Measurements from ENCODE around the gene RNFT2. TPM values are rescaled to one million over a fixed set of nuclear protein-coding genes. Genes with fewer than 3 reads are reported as not detected.
A peak's percentile ranks its signal among the peaks of the same experiment; 100 is the strongest.

The RNFT2 gene, protein sequence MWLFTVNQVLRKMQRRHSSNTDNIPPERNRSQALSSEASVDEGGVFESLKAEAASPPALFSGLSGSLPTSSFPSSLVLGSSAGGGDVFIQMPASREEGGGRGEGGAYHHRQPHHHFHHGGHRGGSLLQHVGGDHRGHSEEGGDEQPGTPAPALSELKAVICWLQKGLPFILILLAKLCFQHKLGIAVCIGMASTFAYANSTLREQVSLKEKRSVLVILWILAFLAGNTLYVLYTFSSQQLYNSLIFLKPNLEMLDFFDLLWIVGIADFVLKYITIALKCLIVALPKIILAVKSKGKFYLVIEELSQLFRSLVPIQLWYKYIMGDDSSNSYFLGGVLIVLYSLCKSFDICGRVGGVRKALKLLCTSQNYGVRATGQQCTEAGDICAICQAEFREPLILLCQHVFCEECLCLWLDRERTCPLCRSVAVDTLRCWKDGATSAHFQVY
- total RNA-seq, result 6.6 TPM

DNA sequence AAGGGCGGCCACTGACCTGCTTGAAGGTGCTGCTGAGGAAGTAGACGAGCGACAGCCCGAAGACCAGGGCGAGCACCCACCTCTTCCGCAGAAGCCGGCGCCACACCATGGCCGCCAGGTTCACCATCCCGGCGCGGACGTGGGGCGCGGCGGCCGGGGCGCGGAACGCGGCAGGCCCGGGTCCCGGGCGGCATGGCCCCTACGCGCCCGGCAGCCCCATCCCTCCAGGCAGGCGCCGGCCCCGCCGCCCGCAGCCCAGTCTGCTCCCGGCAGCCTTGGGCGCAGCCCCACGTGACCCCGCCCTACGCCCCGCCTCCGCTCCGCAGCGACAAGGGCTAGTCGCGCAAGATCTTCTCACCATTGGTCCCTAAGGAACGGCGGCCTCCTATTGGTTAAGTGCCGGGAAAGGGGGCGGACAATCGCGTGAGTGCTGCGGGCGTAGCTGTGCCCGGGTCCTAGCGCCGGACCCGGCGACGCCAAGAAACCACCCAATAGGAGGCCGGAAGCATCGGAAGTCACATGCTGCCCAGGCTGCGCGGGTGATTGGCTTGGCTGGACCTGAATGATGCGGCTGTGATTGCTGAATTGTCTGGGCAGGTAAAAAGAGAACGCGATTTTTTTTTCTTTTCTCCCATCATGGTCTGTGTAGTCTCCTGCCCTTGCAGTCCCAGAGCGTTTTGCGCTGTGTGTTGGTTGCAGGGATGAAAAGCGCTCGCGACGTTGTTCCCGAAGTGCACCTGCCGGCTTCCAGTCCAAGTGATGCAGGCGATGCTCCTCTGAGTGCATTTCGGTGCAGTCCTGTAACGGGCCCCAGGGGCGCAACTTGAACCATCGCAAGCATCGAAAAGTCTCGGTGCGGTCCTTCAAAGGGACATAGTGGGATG lies at the start of gene RNFT2, which contains the start of gene SPRING1:
RNFT2 (plus strand) TSS at position 542 of the 884 bp plus-strand sequence. CDS start 2,183 bp downstream, outside the sequence.
SPRING1 (minus strand) TSS at position 296 of the 884 bp plus-strand sequence; CDS start at position 127, 169 bp downstream.
- ATAC-seq, result peak; percentile 100
- DNase-seq (ENCODE audit: low spot score), result peak; percentile 100
- intact Hi-C loops (cut with DNase I), result no loop called here

DNA sequence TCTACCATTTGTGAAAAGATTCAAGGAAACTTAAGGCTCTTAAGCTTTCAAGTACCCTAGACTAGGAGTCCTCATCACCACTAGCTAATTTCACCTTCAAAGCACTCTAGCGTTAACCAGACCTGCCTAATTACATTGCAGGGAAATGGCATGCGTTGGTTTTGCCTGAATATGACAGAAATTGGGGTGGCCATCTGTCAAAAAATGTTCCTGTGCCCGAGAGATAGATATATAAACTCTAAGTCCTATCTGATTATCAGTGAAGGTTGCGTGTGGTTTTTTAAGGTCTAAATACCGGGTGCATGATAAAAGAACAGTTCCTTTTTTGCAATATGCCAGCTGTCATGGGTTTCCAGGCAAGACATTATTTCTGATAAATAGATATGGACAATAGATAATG lies 48.6 kb upstream of the RNFT2 start:
- ATAC-seq (no peak), DNase-seq (ENCODE audit: low spot score) (no peak)
- intact Hi-C loops (cut with DNase I), result no loop called here

DNA sequence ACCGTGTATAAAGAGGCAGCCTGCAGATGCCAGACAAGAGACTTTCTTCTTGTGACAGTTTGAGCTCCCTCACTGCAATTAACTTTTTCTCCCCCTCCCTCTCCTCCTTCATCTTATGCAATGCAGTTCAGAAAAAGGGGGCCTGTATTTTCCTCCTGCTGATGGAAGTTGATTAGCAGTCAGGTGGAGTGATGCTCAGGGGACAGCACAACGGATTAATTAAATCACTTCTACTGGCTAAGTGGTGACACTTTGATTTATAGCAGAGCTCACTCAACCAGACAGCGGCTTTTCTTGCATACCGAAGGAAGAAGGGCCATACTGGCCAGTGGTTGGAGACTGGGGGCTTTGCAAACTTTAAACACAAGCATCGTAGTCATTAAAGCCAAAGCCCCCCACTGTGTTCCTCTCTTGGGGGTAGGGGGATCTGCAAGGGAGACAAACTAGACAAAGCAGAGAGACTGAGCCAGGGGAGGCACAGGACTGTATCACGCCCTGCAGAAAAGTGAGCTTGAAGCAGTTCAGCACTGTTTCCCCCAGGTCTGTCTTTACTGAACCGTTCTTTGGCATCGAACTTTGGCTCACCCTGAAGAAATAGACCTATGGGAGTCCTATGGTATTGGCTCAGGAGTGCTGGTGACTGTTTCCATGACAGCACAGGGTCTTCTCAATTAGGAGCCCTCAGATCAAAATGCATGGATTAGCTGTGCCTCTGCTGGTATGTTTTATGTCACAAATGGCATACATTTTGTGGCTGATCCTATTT lies 48.0 kb upstream of the RNFT2 start:
- intact Hi-C loops (cut with DNase I), result no loop called here
- no peak for ATAC-seq
- DNase-seq (ENCODE audit: low spot score), result no peak

DNA sequence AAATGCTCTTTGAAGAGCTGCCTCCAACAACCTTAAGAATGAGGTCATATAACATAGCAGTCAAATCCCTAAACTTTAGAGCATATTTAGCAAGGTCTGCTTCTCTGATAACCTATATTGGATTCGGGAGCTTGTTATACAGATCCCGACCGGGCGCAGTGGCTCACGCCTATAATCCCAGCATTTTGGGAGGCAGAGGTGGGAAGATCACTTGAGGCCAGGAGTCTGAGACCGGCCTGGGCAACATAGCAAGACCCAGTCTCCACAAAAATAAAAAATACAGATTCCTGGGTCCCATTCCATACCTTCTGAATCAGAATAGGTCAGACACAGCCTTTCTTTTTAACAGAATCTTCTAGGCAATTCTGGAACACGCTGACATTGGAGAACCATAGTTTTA lies 46.9 kb upstream of the RNFT2 start:
- ATAC-seq (no peak), DNase-seq (ENCODE audit: low spot score) (no peak)
- intact Hi-C loops (cut with DNase I), result no loop called here

- ATAC-seq (no peak), DNase-seq (ENCODE audit: low spot score) (no peak)
- intact Hi-C loops (cut with DNase I), result no loop called here
Observed at GRCh38 chr12:116691636-116692035, 46.5 kb upstream of the RNFT2 start.

- DNase-seq (ENCODE audit: low spot score) (no peak), ATAC-seq (no peak)
- intact Hi-C loops (cut with DNase I), result no loop called here
Observed at GRCh38 chr12:116692605-116693004, 45.5 kb upstream of the RNFT2 start.

DNA sequence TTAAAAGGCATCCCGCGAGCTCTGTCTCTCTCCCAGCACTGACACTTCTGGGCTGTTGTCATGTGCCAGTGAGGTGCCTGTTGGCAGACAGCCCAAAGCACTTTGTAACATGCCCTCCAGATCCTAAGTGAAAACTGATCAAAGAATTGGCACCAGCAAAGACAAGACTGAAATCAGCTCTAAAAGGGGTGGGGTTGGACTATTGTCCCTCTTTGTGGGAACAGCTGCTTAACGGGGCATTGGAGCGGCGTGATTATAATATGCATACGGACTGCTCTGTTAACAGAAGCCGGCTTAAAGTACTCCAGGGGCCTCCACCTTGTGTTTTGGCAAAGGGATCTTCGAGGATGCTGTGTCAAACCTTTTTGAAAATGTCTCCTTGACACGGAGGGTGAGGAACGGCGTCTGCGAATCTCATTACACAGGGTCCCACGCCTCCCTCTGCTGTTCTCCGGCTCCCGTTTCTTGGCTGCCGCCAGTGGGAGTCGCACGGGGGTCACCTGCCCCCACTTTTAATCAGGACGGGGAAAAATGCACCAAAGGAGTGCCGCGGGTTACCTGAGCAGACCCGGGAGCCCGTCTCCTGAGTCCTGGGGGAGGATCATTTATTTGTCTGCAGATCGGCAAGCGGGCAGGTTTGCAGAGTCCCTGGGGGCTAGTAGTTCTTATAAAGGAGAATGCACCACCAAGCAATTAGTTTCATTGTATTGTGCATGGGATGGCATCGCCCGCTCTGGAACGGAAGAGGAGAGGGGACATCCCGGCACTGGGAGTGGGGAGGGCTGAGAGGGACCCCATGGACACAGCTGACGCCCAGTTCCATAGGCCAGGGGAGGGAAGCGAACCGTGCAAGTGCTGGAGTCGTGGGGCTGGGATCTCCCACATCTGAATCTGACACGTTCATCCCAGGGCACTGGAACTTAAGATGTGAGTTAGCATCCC lies 44.6 kb upstream of the RNFT2 start:
- no peak for DNase-seq (ENCODE audit: low spot score)
- ATAC-seq, result peak; percentile 11
- intact Hi-C loops (cut with DNase I), result no loop called here

- ATAC-seq, result no peak
- DNase-seq (ENCODE audit: low spot score), result no peak
- intact Hi-C loops (cut with DNase I), result no loop called here
Observed at GRCh38 chr12:116694653-116695463, 43.3 kb upstream of the RNFT2 start.

DNA sequence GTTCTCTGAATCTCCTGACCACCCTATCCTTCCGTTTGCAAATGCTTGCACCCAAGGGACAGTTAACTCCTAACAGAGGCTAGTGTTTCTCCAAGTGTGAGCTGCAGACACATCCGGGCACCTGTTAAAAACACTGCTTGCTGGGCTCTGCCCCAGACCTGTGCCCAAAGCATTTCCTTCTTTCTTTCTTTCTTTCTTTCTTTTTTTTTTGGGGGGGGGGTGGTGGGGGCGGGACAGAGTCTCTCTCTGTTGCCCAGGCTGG lies 42.7 kb upstream of the RNFT2 start:
- DNase-seq (ENCODE audit: low spot score) (no peak), ATAC-seq (no peak)
- intact Hi-C loops (cut with DNase I), result no loop called here

DNA sequence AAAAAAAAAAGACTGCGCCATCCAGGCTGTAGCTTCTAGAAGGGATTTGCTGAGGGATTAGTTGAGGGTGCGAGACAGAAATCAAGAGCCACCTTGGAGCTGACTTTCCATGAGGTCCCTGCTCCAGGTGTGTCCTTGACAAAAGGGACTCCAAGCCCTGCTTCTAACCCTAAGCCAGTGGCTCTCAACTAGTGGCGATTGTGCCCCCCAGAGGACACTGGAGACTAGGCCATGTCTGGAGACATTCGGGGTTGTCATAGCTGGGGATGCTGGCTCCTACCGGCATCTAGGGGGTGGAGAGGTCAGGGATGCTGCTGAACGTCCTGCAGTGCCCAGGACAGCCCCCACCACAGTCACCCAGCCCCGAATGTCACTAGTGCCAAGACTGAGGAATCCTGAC lies 40.8 kb upstream of the RNFT2 start:
- DNase-seq (ENCODE audit: low spot score) (no peak), ATAC-seq (peak; percentile 47)
- intact Hi-C loops (cut with DNase I), result no loop called here

GRCh38 chr12:116697716-116698115 lies 40.4 kb upstream of the RNFT2 start:
- no peak for ATAC-seq
- DNase-seq (ENCODE audit: low spot score), result no peak
- intact Hi-C loops (cut with DNase I), result no loop called here

DNA sequence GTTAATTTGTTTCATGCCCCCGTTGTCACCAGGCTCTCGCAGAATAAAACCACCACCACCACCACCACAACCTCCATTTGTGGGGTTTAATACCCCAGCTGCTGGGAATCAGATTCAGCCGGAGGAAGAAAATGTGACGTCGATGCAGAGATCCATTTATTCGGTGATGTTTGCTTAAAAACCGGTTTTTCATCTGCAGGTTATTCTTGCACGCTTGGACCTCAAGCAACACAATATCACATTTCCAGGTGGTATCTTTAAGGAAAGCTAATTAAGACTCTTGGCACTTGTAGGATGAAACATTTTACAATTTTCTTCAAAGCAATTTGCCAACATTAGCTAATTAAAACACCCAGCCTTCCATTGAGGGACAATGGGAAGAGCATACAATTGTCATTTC lies 40.0 kb upstream of the RNFT2 start:
- intact Hi-C loops (cut with DNase I), result no loop called here
- DNase-seq (ENCODE audit: low spot score) (no peak), ATAC-seq (no peak)

GRCh38 chr12:116698554-116699075 lies 39.5 kb upstream of the RNFT2 start:
- DNase-seq (ENCODE audit: low spot score) (no peak), ATAC-seq (no peak)
- intact Hi-C loops (cut with DNase I), result no loop called here

DNA sequence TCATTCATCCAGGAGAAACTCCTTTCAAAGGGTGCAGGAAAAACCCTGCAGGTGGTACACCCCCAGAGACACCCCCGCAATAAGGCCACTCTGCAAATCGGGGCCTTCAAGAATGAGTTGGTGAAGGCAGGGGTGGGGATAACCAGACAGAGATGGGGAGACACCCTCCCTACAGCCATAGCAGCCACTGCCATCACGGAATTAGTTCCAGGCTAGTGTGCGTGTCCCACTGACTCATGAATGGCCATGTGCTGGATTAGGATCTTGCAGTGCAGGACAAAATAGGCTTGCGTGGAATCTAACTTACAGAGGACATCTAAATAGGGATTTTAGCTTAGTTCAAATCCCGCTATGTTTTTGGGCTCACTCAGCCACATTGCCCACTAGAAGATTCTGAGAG lies 38.0 kb upstream of the RNFT2 start:
- intact Hi-C loops (cut with DNase I), result no loop called here
- DNase-seq (ENCODE audit: low spot score), result no peak
- ATAC-seq, result no peak

- no peak for ATAC-seq
- DNase-seq (ENCODE audit: low spot score), result no peak
- intact Hi-C loops (cut with DNase I), result no loop called here
Observed at GRCh38 chr12:116701432-116701831, 36.7 kb upstream of the RNFT2 start.

DNA sequence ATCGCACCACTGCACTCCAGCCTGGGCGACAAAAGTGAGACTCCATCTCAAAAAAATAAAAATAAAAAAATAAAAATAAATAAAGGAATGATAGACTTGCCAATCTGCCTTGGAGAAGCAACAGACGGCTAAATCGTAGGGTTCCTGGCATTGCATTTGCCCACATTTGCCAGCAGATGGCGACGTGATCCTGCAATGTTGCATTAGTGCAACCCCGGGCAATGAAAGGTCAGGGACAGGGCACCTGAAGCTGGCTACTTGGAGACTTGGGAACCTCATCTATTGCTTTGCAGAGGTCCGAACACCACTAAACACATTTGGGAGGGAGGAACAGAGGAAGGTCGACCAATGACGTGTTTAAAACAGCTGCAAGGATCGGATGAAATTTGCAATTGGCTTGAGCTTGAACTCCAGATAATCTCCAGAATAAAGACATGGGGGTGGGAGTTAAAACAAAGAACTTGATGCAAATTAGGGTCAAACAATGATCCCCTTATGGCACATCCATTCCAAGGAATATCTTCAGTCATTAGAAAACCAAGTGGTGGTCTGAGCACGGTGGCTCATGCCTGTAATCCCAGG lies 34.8 kb upstream of the RNFT2 start:
- DNase-seq (ENCODE audit: low spot score) (peak; percentile 83), ATAC-seq (peak; percentile 86)
- intact Hi-C loops (cut with DNase I), result no loop called here

- intact Hi-C loops (cut with DNase I), result no loop called here
- ATAC-seq (no peak), DNase-seq (ENCODE audit: low spot score) (no peak)
Observed at GRCh38 chr12:116707751-116708150, 30.4 kb upstream of the RNFT2 start.

All from sciatic nerve (tissue), 2 donors.